Panc1 (cell line): Measurements from ENCODE around the gene DIS3L2. TPM values are rescaled to one million over a fixed set of nuclear protein-coding genes. Genes with fewer than 3 reads are reported as not detected.

Experiments used
- ATAC-seq: fragments of 200-7000 bp; cut with Tn5 transposase; 2 replicates; pipeline ENCODE4 v1.9.1; 2020; ENCODE audit warnings: mild to moderate bottlenecking, moderate library complexity
- BruUV-seq: library from RNA; stranded (reverse); fragments of 400-500 nt; replicated peaks from 2 replicates; lab custom pipeline; 2021; lab: Mats Ljungman, UMichigan
- CTCF ChIA-PET: fragments of 300-600 bp; sonication (Branson Sonifier 250); formaldehyde crosslinking; loops from one replicate; lab custom pipeline; 2022; ENCODE audit warnings: antibody characterized with exemption; lab: Charles Lee
- POLR2A ChIA-PET: fragments of 300-600 bp; sonication (Branson Sonifier 250); formaldehyde crosslinking; loops from one replicate; lab custom pipeline; 2022; ENCODE audit warnings: antibody characterized with exemption; lab: Charles Lee
- DNase-seq: peaks from one replicate; pipeline ENCODE4 v3.0.0-alpha.2; 2010; ENCODE audit warnings: low read depth, low spot score
- H3K27ac ChIP-seq: 2 replicates; pipeline ENCODE4 v1.5.1; 2011; ENCODE audit warnings: mild to moderate bottlenecking, low read length, inconsistent platforms
- H3K27me3 ChIP-seq: fragments of 200-500 bp; sonication (Bioruptor generic); 2 replicates; pipeline ENCODE4 v1.6.0; 2014; ENCODE audit warnings: low read length, inconsistent platforms; ENCODE audit not compliant: control insufficient read depth, insufficient read depth
- H3K36me3 ChIP-seq: fragments of 200-500 bp; sonication (Bioruptor generic); 2 replicates; pipeline ENCODE4 v1.5.1; 2014; ENCODE audit warnings: inconsistent platforms, mild to moderate bottlenecking, low read length, moderate library complexity; ENCODE audit not compliant: control insufficient read depth, insufficient read depth
- H3K4me1 ChIP-seq: 2 replicates; pipeline ENCODE4 v1.5.1; 2011; ENCODE audit warnings: inconsistent platforms, mild to moderate bottlenecking, low read length, moderate library complexity; ENCODE audit not compliant: control insufficient read depth, insufficient read depth
- H3K4me3 ChIP-seq, 2 experiments: 2 replicates each; pipeline ENCODE4 v1.5.1; 2011 to 2012; ENCODE audit warnings: low read depth in 2 of 2, low read length in 2 of 2, mild to moderate bottlenecking in 2 of 2, inconsistent platforms in 1 of 2, moderate library complexity in 1 of 2
- H3K9me3 ChIP-seq: fragments of 200-500 bp; sonication (Bioruptor generic); 2 replicates; pipeline ENCODE4 v1.5.1; 2014; ENCODE audit warnings: low read depth, mild to moderate bottlenecking, inconsistent platforms, low read length, moderate library complexity; ENCODE audit not compliant: control insufficient read depth, insufficient read depth
- POLR2AphosphoS5 ChIP-seq: IDR thresholded peaks from 2 replicates; pipeline ENCODE4 v1.6.1; 2012; ENCODE audit warnings: mild to moderate bottlenecking, low read depth, low read length, moderate library complexity
- SIN3A ChIP-seq: IDR thresholded peaks from 2 replicates; pipeline ENCODE4 v1.6.1; 2012; ENCODE audit warnings: low read depth, mild to moderate bottlenecking, low read length, moderate library complexity, borderline replicate concordance; ENCODE audit not compliant: insufficient read depth
- TCF7L2 ChIP-seq: IDR thresholded peaks from 2 replicates; pipeline ENCODE4 v1.6.1; 2011; ENCODE audit warnings: mild to moderate bottlenecking, low read depth, low read length, inconsistent platforms
- in situ Hi-C: cut with HindIII; loops from 2 replicates; pipeline ENCODE4 v1.10.0; 2016; ENCODE audit warnings: low sequenced_read_pairs, low pct_unique_long_range_greater_than_20kb
- intact Hi-C: fragments of 100-400 bp; cut with micrococcal nuclease; formaldehyde crosslinking; loops from one replicate; pipeline ENCODE4 v1.10.0; 2022; ENCODE audit not compliant: unreplicated experiment
- total RNA-seq: library from RNA; stranded (reverse); gene quantifications from one replicate; pipeline ENCODE4 v1.2.1, GENCODE V29; 2021; ENCODE audit not compliant: unreplicated experiment
- TF ChIP-seq, protein P1 (sequence below), 2 experiments: IDR thresholded peaks; 2 replicates each; pipeline ENCODE4 v1.6.1; 2011 to 2012; ENCODE audit warnings: low read depth in 2 of 2, control low read depth in 1 of 2, low read length in 1 of 2, mild to moderate bottlenecking in 1 of 2, moderate library complexity in 1 of 2; ENCODE audit not compliant: insufficient read depth in 1 of 2
- TF ChIP-seq, protein P2 (sequence below): fragments of 450-650 bp; IDR thresholded peaks from 2 replicates; pipeline ENCODE4 v1.5.1; 2017; ENCODE audit warnings: mild to moderate bottlenecking

DIS3L2 gene
- total RNA-seq, 1 experiment from 2014 or later, result 28.1 TPM

DNA sequence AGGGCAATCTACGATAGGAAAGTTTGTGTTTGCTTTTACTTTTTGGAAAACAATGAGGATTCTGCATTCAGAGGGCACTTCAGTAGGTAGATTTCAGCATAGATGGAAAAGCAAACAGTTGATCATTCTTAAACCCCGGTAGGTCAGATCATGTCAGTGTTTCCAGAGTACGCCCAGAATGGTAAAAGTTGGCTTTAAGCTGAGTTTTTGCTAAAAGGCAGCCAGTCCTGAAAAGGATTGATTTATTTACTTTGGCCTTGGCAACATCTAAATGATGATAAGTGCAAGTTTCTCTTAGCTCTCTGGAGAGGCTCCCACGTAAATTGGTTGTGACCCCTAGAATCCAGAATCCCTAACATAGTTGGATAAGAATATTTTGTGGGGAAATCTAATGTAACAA is 168.0 kb downstream of the DIS3L2 start:
- H3K27ac ChIP-seq, result no peak overlapping the region
- in situ Hi-C loops, result no loop called here
- BruUV-seq, result no TSS peak
- no peaks in the 10 kb centered on the region for H3K27me3 ChIP-seq
- H3K36me3 ChIP-seq, result no peaks in the 10 kb centered on the region
- POLR2A ChIA-PET, result no interaction called here
- H3K9me3 ChIP-seq, result no peaks in the 10 kb centered on the region
- no peaks in the 10 kb centered on the region for H3K4me1 ChIP-seq
- CTCF ChIA-PET, result no interaction called here
- TF ChIP-seq, protein P1, sequence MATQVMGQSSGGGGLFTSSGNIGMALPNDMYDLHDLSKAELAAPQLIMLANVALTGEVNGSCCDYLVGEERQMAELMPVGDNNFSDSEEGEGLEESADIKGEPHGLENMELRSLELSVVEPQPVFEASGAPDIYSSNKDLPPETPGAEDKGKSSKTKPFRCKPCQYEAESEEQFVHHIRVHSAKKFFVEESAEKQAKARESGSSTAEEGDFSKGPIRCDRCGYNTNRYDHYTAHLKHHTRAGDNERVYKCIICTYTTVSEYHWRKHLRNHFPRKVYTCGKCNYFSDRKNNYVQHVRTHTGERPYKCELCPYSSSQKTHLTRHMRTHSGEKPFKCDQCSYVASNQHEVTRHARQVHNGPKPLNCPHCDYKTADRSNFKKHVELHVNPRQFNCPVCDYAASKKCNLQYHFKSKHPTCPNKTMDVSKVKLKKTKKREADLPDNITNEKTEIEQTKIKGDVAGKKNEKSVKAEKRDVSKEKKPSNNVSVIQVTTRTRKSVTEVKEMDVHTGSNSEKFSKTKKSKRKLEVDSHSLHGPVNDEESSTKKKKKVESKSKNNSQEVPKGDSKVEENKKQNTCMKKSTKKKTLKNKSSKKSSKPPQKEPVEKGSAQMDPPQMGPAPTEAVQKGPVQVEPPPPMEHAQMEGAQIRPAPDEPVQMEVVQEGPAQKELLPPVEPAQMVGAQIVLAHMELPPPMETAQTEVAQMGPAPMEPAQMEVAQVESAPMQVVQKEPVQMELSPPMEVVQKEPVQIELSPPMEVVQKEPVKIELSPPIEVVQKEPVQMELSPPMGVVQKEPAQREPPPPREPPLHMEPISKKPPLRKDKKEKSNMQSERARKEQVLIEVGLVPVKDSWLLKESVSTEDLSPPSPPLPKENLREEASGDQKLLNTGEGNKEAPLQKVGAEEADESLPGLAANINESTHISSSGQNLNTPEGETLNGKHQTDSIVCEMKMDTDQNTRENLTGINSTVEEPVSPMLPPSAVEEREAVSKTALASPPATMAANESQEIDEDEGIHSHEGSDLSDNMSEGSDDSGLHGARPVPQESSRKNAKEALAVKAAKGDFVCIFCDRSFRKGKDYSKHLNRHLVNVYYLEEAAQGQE (IDR thresholded peaks at IDR 0.05; ENCODE audit: insufficient read depth in 1 of 2, low read depth in 2 of 2, low read length in 1 of 2), result no peak
- TF ChIP-seq SIN3A, result no peak
- TF ChIP-seq TCF7L2, result no peak
- no peak for TF ChIP-seq POLR2AphosphoS5
- TF ChIP-seq, protein P2, sequence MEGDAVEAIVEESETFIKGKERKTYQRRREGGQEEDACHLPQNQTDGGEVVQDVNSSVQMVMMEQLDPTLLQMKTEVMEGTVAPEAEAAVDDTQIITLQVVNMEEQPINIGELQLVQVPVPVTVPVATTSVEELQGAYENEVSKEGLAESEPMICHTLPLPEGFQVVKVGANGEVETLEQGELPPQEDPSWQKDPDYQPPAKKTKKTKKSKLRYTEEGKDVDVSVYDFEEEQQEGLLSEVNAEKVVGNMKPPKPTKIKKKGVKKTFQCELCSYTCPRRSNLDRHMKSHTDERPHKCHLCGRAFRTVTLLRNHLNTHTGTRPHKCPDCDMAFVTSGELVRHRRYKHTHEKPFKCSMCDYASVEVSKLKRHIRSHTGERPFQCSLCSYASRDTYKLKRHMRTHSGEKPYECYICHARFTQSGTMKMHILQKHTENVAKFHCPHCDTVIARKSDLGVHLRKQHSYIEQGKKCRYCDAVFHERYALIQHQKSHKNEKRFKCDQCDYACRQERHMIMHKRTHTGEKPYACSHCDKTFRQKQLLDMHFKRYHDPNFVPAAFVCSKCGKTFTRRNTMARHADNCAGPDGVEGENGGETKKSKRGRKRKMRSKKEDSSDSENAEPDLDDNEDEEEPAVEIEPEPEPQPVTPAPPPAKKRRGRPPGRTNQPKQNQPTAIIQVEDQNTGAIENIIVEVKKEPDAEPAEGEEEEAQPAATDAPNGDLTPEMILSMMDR, result no peak
- intact Hi-C loops, result no loop called here
- no peak overlapping the region for H3K4me3 ChIP-seq
- no peak for DNase-seq
- ATAC-seq, result no peak

DNA sequence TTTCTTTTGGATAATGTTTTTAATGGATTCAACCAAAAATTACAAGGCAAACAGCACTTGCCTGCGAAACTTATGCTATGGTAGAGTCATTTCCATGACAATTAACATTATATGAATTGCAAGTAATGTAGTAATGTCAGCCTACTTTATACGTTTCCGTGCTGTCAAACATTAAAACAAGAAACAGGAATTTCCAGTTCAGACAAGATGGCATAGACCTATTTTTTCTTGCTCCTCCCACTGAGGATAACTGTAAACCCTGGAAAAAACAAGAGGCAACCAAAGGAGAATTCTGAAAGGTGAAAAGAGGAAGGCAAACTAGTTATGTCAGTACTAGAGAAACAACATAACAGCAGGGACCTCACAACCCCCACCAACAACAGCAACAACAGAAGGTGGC is 170.7 kb downstream of the DIS3L2 start:
- ATAC-seq, result no peak
- in situ Hi-C loops (no loop called here), intact Hi-C loops (no loop called here)
- no peaks in the 10 kb centered on the region for H3K27me3 ChIP-seq
- H3K4me1 ChIP-seq, result no peaks in the 10 kb centered on the region
- no peak for TF ChIP-seq POLR2AphosphoS5
- TF ChIP-seq, protein P2, result no peak
- TF ChIP-seq, protein P1 (IDR thresholded peaks at IDR 0.05; ENCODE audit: insufficient read depth in 1 of 2, low read depth in 2 of 2, low read length in 1 of 2), result no peak
- TF ChIP-seq TCF7L2, result no peak
- no peak for TF ChIP-seq SIN3A
- H3K36me3 ChIP-seq, result no peaks in the 10 kb centered on the region
- DNase-seq, result no peak
- H3K9me3 ChIP-seq, result no peaks in the 10 kb centered on the region
- no peak overlapping the region for H3K27ac ChIP-seq
- CTCF ChIA-PET, result no interaction called here
- POLR2A ChIA-PET, result no interaction called here
- BruUV-seq, result no TSS peak
- no peak overlapping the region for H3K4me3 ChIP-seq
